Neuron (in vitro differentiated cells): Measurements from ENCODE around the gene EFNB2.

Experiments
- H2AFZ ChIP-seq: one replicate; pipeline ENCODE4 v1.6.1; 2013; ENCODE audit warnings: low read depth, mild to moderate bottlenecking, inconsistent platforms, low read length, moderate library complexity
- H3K27me3 ChIP-seq: one replicate; pipeline ENCODE4 v1.6.1; 2013; ENCODE audit warnings: low read length; ENCODE audit not compliant: insufficient read depth
- H3K36me3 ChIP-seq: one replicate; pipeline ENCODE4 v1.6.1; 2013; ENCODE audit warnings: low read length; ENCODE audit not compliant: insufficient read depth
- H3K4me1 ChIP-seq: one replicate; pipeline ENCODE4 v1.6.1; 2013; ENCODE audit warnings: low read length; ENCODE audit not compliant: insufficient read depth
- H3K4me3 ChIP-seq: 2 replicates; pipeline ENCODE4 v1.5.1; 2013; ENCODE audit warnings: mild to moderate bottlenecking, low read length, moderate library complexity
- H3K9me3 ChIP-seq: one replicate; pipeline ENCODE4 v1.6.1; 2013; ENCODE audit warnings: low read length

The EFNB2 gene

DNA sequence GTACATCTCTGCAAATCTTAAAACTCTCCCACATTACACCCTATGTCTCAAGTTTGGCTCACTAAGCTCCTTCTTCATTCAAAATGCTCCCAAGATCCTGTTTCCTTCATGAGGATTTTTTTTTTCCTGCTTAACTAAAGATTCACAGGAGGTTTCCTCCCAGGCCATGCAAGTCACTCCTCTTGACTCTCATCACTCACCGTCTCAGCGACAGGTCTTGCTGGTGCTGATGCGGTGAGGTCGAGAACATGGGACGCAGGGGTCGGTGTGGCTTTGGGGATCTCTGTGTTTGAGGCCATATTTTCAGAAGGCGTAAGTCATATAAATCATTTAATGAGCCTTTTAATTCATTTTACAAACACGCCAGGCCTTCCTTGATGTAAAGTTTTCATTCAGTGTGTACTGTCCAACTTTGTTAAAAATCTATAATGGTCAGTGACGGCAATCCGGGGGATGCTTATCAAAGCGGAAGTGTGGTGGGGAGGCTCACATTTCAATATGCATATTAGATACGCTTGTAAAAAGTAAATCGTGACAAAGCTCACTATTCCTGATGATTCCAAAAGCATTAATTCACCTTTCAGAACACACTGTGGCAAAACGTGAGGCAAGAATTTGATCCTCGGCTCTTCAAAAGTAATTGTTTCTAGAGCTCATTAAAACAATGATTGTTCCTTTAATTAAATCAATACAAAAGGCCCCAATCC lies 20.4 kb downstream of the EFNB2 start:
- Histone ChIP-seq H2AFZ (no peak overlapping the region), H3K4me1 (peaks cover 28% of the 10 kb centered on the region), H3K4me3 (no peak overlapping the region), H3K27me3 (no peaks in the 10 kb centered on the region), H3K36me3 (peaks cover 47% of the 10 kb centered on the region), H3K9me3 (peaks cover 3% of the 10 kb centered on the region)

DNA sequence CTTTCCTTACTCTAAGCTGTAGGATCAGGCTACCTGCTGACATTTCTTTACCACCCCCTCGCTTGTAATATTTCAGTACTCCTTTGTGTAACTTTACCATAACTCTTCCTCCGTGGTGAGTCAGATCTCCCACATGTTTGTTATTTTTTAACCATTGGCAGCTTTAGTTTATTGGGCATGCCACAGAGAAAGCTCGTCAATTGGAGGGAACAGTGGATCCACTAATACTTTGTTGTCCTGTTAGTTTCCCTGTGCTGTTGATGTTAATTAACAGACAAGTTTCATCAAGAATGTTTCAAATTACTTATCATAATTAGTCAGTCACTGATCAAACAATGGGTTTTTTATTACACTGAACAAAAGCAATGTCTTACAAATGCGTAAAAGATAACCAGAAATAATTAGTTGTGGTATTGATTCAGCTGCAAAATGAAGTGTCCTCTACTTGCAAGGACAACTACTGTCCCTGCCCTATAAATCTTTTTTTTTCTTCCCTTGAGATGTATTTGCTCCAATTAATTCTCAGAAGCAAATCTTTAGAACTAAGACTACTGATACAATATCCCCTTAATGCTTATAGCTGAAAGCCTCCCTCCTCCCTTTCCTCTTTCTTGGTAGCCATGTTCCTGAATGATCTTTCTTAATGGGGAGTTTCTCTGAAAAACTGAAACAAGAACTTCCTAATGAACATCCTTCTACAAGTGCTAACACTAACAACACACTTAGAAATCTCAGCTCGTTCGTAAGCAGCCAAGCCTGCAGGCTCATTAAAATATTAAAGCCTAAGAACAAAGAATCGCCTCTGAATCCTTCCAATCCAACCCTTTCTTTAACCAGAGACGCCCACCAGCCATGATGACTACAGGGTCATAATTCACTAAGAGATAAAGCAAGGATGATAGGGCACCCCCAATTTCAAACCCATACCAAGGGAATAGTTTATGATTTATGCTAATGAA lies 22.2 kb downstream of the EFNB2 start:
- Histone ChIP-seq H3K4me1 (peaks cover 22% of the 10 kb centered on the region), H3K4me3 (no peak overlapping the region), H2AFZ (no peak overlapping the region), H3K9me3 (peaks cover 3% of the 10 kb centered on the region), H3K36me3 (peaks cover 53% of the 10 kb centered on the region), H3K27me3 (no peaks in the 10 kb centered on the region)

DNA sequence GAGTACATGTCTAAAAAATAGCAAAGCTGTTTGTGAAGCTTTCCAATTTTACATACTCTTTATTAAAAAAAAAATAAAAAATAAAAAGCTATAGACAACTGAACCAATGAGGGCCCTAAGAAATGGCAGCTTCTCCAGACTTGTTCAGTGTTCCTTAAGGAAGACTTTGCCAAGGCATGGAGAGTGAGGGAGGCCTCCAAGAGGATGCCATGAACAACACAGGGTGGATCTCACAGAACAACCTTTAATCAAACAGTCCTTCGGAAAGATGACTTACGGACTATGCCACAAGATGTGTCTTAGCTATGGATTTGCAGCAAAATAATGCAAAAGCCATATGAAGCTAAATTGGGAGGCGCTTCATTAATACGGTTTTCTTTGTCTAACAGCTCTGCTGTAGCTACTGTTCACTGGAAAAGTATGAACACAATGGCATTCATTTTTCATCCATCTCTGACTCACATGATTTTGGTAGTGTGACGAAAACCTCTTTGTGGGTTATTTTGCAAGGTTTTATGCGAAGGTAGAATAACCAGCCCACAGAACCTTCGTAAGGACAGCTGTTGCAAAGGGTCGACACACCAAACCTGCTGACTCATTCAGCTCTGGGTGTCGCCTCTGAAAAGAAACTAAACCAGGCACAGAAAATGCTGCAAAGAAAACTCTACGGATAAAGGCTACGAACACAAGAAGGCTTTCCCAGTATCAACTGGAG lies 27.7 kb downstream of the EFNB2 start:
- no peak overlapping the region for H2AFZ ChIP-seq
- no peak overlapping the region for H3K4me3 ChIP-seq
- H3K27me3 ChIP-seq, result no peaks in the 10 kb centered on the region
- peaks cover 6% of the 10 kb centered on the region for H3K4me1 ChIP-seq
- H3K9me3 ChIP-seq, result peaks cover 3% of the 10 kb centered on the region
- peaks cover 96% of the 10 kb centered on the region for H3K36me3 ChIP-seq

DNA sequence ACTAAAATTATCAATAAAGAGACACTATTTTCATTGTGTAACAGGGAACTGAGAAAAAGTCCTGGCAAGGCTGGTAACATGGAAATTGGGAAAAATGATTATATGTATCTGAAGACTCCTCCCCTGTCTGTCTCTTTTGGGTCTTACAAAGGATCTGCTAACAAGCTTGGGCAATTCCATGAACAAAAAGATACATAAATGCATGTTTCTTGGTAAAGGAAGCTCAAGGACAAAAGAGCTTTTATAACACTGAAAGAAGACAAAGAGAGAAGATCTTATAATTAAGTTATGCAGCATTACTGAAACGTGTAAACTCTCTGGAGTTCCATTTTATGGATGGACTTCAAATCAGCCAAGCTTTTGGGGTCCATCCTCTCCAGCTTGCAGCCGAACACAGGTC lies 29.2 kb downstream of the EFNB2 start:
- Histone ChIP-seq H3K36me3 (peaks cover 95% of the 10 kb centered on the region), H3K4me3 (no peak overlapping the region), H3K4me1 (peaks cover 6% of the 10 kb centered on the region), H3K27me3 (no peaks in the 10 kb centered on the region), H2AFZ (no peak overlapping the region), H3K9me3 (peaks cover 3% of the 10 kb centered on the region)

DNA sequence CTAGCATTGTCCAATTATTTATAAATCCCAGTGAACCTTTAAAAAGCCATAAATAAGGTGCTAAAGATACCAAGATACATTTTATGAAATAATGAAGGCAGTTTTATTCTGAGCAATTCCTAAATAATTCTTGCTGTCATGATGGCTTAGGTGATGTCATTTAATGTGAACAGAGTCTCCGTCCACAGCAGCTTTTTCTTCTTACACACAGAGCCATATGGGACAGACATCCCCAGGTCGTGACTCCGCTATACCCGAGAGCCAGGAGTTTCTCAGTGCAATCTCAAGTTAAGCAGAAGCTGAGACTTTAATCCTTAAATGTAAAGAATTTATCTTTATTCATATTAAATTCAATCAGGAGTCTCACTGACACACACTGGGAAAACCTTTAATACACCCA lies 29.7 kb downstream of the EFNB2 start:
- no peak overlapping the region for H3K4me3 ChIP-seq
- H3K4me1 ChIP-seq, result peaks cover 7% of the 10 kb centered on the region
- H2AFZ ChIP-seq, result no peak overlapping the region
- H3K9me3 ChIP-seq, result peaks cover 3% of the 10 kb centered on the region
- peaks cover 95% of the 10 kb centered on the region for H3K36me3 ChIP-seq
- no peaks in the 10 kb centered on the region for H3K27me3 ChIP-seq

DNA sequence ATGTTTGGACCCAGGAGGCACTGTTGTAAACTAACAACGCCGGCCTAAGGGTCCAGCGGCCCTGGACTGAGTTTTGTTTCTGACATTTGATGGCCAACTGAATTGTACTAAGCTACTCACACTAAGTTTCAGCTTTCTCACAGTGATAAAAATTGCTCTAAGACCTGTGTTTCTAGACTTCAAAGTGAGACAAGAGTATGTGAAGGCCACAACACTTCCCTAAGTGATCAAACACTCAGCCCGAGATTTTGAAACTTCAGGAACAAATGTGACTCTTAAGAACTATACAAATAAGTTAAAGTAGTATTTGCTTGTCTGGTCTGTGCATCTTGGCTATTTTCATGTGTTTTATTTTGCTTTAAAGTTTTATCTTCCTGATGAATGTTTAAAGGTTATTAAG lies 30.2 kb downstream of the EFNB2 start:
- H3K27me3 ChIP-seq, result no peaks in the 10 kb centered on the region
- H3K9me3 ChIP-seq, result peaks cover under 1% of the 10 kb centered on the region
- peaks cover 95% of the 10 kb centered on the region for H3K36me3 ChIP-seq
- H2AFZ ChIP-seq, result no peak overlapping the region
- peaks cover 11% of the 10 kb centered on the region for H3K4me1 ChIP-seq
- no peak overlapping the region for H3K4me3 ChIP-seq

DNA sequence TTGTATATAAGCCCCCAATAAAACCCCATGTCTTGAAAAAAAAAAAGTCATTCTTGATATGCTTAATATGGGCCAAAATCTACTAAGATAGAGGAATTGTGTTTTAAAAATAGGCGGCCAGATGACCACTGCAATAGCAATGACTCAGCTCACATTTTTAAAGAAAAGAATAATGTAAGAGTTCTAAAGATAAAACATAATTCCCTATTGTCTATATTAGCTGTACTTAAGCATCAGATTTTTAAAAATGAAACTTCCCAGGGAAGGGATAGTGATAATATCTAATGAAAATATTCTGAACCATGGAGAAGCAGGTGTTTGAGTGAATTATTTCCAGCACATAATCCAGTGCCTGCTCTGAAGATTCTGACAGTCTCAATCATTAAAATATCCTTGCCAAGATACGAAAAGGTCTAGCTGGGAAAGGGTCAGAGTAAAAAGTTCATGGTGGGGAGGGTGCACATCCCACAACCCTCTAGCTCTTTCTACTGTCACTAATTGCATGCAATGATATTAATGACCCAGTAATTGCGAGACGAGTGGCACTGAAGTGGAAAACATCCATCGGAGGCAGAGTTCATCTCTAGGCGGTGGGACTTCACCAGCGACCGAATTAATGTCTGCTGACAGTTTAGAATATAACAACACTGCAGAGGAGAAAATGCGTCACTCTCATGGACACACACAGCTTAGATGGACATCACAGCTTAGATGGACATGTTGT lies 31.6 kb downstream of the EFNB2 start:
- Histone ChIP-seq H3K4me3 (no peak overlapping the region), H3K36me3 (peaks cover 92% of the 10 kb centered on the region), H3K9me3 (no peaks in the 10 kb centered on the region), H3K27me3 (no peaks in the 10 kb centered on the region), H3K4me1 (peaks cover 24% of the 10 kb centered on the region), H2AFZ (no peak overlapping the region)

DNA sequence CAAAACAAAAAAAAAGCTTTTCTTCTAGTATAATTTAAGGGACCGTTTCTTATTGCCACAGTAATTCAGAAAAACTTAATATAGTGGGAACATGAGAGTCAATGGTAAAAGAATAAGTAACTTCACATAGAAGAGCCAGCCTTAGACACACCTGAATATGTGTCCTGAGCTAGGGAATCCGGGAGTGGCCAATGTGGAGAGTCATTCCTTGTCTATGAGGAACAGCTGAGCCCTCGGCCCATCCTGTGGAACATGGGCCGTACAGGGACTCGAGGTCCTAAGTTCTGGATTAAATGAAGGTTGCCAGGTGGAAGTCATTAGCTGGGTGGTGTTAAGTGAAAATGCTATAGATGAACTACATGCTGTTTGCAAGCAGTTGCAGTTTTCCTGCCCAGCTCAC lies 32.2 kb downstream of the EFNB2 start:
- H3K27me3 ChIP-seq, result no peaks in the 10 kb centered on the region
- peaks cover 28% of the 10 kb centered on the region for H3K4me1 ChIP-seq
- H3K9me3 ChIP-seq, result no peaks in the 10 kb centered on the region
- H3K36me3 ChIP-seq, result peaks cover 90% of the 10 kb centered on the region
- H3K4me3 ChIP-seq, result no peak overlapping the region
- no peak overlapping the region for H2AFZ ChIP-seq

DNA sequence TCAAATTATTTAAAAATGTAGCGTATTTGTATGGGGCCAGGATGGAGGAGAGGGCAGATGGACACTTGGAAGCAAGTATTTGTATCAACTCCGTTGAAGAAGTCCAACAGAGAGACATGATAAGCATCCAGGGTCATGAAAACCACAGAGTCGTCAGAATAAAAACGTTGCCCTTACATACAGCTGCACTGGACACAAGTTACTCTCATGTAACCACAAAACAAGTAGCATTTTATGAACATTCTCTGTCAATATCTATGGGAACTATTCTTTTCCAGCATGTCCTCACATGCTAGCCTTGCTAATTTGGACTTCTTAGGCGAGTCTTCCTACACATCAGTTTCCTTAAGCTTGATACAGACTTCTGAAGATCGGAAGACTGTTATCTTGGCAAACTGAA lies 35.0 kb downstream of the EFNB2 start:
- H3K27me3 ChIP-seq, result no peaks in the 10 kb centered on the region
- H3K4me3 ChIP-seq, result no peak overlapping the region
- H2AFZ ChIP-seq, result no peak overlapping the region
- peaks cover 87% of the 10 kb centered on the region for H3K36me3 ChIP-seq
- peaks cover 39% of the 10 kb centered on the region for H3K4me1 ChIP-seq
- H3K9me3 ChIP-seq, result no peaks in the 10 kb centered on the region

DNA sequence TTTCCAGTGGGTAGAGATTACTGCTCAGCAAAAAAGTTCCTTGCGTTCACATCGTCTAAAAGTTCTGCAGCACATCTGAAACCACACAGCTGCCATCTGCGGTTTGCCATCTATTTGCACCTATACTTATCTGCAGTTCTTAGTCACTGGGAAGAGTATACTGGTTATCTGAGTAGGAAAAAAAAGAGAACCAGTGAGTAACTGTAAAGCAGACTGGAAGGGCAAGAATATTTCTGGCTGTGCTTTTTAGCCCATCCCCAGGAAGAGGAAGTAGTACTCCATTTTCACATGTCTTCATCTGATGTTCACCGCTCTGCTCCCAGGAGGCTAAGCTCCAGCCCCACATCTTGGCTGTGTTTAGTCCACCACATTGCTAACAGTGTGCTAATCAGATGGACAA lies 35.6 kb downstream of the EFNB2 start:
- Histone ChIP-seq H2AFZ (no peak overlapping the region), H3K27me3 (no peaks in the 10 kb centered on the region)

DNA sequence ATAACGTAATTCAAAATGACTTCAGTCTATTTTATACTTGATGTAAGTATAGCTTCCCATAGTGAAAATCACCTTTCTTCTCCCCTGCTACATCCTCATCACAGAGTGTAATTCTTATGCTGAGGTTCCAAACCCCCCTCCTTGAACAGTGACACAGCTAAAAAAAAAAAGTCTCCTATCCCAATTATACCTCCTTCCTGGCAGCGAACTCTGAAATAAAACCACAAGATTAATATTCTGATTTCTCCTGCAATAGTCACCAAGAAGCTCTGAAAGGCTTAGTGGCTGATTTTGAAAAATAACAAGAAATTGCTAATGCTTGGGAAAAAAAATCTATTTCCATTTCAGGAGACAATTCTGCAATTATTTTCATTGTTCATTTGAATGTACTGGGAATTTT lies 36.3 kb downstream of the EFNB2 start:
- peaks cover 39% of the 10 kb centered on the region for H3K4me1 ChIP-seq
- no peak overlapping the region for H3K4me3 ChIP-seq
- peaks cover 86% of the 10 kb centered on the region for H3K36me3 ChIP-seq
- no peaks in the 10 kb centered on the region for H3K27me3 ChIP-seq
- H3K9me3 ChIP-seq, result no peaks in the 10 kb centered on the region
- no peak overlapping the region for H2AFZ ChIP-seq

More for the DNA sequence above, 35.6 kb downstream of the EFNB2 start:
- Histone ChIP-seq H3K4me1 (peaks cover 39% of the 10 kb centered on the region), H3K4me3 (no peak overlapping the region), H3K36me3 (peaks cover 86% of the 10 kb centered on the region), H3K9me3 (no peaks in the 10 kb centered on the region)

DNA sequence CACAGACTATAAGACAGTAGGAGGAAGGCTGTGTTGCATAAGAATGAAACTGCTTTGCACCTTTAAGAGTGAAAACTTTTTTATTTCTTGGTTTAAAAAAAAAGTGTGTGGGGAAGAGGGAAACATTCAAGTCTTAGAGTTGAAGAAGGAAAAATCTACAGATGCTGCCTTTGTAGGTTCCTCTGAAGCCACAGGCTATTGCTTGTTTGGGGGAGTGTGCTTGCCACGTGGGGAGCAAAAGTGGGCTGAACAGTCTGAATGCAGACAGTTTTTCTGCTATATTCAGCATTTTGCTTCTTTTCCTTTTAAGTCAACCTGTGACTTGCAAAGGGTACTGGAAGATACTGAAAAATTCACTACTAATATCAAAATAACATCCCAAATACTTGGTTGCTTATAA lies 36.9 kb downstream of the EFNB2 start:
- H2AFZ ChIP-seq, result no peak overlapping the region
- H3K4me3 ChIP-seq, result no peak overlapping the region
- peaks cover 39% of the 10 kb centered on the region for H3K4me1 ChIP-seq
- H3K36me3 ChIP-seq, result peaks cover 86% of the 10 kb centered on the region
- no peaks in the 10 kb centered on the region for H3K9me3 ChIP-seq
- H3K27me3 ChIP-seq, result no peaks in the 10 kb centered on the region
